ENCODE results near the gene GUCD1.

DNA sequence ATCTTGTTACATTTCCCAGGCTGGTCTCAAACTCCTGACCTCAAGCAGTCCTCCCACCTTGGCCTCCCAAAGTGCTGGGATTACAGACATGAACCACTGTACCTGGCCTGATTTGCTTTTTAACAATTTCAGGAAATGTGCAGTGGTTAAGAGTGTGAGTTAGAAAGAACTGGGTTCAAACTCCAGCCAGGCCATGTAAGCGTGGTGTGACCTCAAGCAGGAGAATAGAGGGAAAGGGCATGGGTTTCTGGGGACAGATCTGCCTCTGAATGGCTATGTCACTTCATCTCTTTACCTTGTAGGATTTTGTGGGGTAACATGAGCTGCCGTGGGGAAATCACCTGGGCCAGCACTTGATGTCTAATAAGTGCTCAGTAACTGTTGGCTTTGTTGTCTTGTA, 10.1 kb upstream of the GUCD1 start:
- TF ChIP-seq CTCF (conservative IDR thresholded peaks at IDR 0.05; ENCODE audit: low read depth, low read length) = no peak
- no peak for TF ChIP-seq EZH2 (IDR thresholded peaks at IDR 0.05; ENCODE audit: low read length, unreplicated experiment)

All from PC-3 (cell line).